HCT116 (cell line): Measurements from ENCODE around the gene DCAF17. TPM values are rescaled to one million over a fixed set of nuclear protein-coding genes. Genes with fewer than 3 reads are reported as not detected.

ENCODE experiments used
- ATAC-seq: fragments of 200-7000 bp; cut with Tn5 transposase; 2 replicates; pipeline ENCODE4 v1.9.1; 2020; ENCODE audit warnings: mild to moderate bottlenecking, moderate library complexity
- BruUV-seq: library from RNA; stranded (reverse); fragments of 400-500 nt; replicated peaks from 2 replicates; lab custom pipeline; 2021; lab: Mats Ljungman, UMichigan
- CTCF ChIA-PET: fragments of 300-600 bp; sonication (Branson Sonifier 250); formaldehyde crosslinking; loops from one replicate; lab custom pipeline; 2021; ENCODE audit warnings: antibody characterized with exemption; lab: Charles Lee
- POLR2A ChIA-PET: fragments of 300-600, 350-600 bp; sonication (Branson Sonifier 250); formaldehyde crosslinking; loops from one replicate; lab custom pipeline; 2021; ENCODE audit warnings: antibody characterized with exemption; lab: Charles Lee
- RAD21 ChIA-PET, 2 experiments: fragments of 300-600 bp; sonication (Branson Sonifier 250); formaldehyde crosslinking; loops; one replicate each; lab custom pipeline; 2023; ENCODE audit warnings: low total read pairs in 2 of 2; ENCODE audit not compliant: uncharacterized antibody in 2 of 2, unreplicated experiment in 2 of 2, low non-redundant PET in 1 of 2; lab: Charles Lee
- DNase-seq: peaks from one replicate; pipeline ENCODE4 v3.0.0-alpha.2; 2010; ENCODE audit warnings: low read depth, low spot score
- H2AFZ ChIP-seq: fragments of 200-600 bp; shearing (Covaris generic), sonication (generic); 2 replicates; pipeline ENCODE4 v1.6.1; 2017; ENCODE audit warnings: low read depth, mixed run types, mixed read lengths, antibody characterized with exemption, low read length; ENCODE audit not compliant: poor library complexity, severe bottlenecking
- H3K27ac ChIP-seq: 2 replicates; pipeline ENCODE4 v1.5.1; 2012; ENCODE audit warnings: low read depth, low read length
- H3K27me3 ChIP-seq: fragments of 200-600 bp; sonication (generic); 2 replicates; pipeline ENCODE4 v1.6.1; 2016; ENCODE audit warnings: mixed run types, low read length, mixed read lengths; ENCODE audit not compliant: insufficient read depth
- H3K36me3 ChIP-seq, 2 experiments: fragments of 200-500 bp in 1 of 2; fragments of 200-600 bp in 1 of 2; sonication (Bioruptor generic) in 1 of 2; sonication (generic) in 1 of 2; 2 replicates each; pipeline versions ENCODE4 v1.5.1 to v1.6.1; 2014 to 2016; ENCODE audit warnings: low read length in 2 of 2, inconsistent platforms in 1 of 2, mixed read lengths in 1 of 2, mixed run types in 1 of 2; ENCODE audit not compliant: insufficient read depth in 2 of 2, control insufficient read depth in 1 of 2
- H3K4me1 ChIP-seq, 2 experiments: fragments of 200-600 bp in 1 of 2; sonication (generic) in 1 of 2; 2 replicates each; pipeline versions ENCODE4 v1.5.1 to v1.6.1; 2012 to 2017; ENCODE audit warnings: low read length in 2 of 2, inconsistent platforms in 1 of 2, mild to moderate bottlenecking in 1 of 2, mixed read lengths in 1 of 2, mixed run types in 1 of 2, moderate library complexity in 1 of 2; ENCODE audit not compliant: insufficient read depth in 2 of 2, control insufficient read depth in 1 of 2
- H3K4me2 ChIP-seq: fragments of 200-600 bp; sonication (generic); 2 replicates; pipeline ENCODE4 v1.6.1; 2017; ENCODE audit warnings: mixed run types, low read length, mixed read lengths
- H3K4me3 ChIP-seq, 2 experiments: fragments of 200-600 bp in 1 of 2; sonication (generic) in 1 of 2; replicated peaks in 1 of 2; 2 replicates each; pipeline ENCODE4 v1.5.1; 2011 to 2016; ENCODE audit warnings: low read length in 2 of 2, control low read depth in 1 of 2, low read depth in 1 of 2, mild to moderate bottlenecking in 1 of 2, mixed read lengths in 1 of 2, mixed run types in 1 of 2
- H3K79me2 ChIP-seq: fragments of 200-600 bp; sonication (generic); 2 replicates; pipeline ENCODE4 v1.6.1; 2017; ENCODE audit warnings: mild to moderate bottlenecking, mixed run types, low read length, moderate library complexity, mixed read lengths; ENCODE audit not compliant: insufficient read depth
- H3K9ac ChIP-seq: fragments of 200-600 bp; sonication (generic); 2 replicates; pipeline ENCODE4 v1.6.1; 2016; ENCODE audit warnings: low read length, mixed read lengths
- H3K9me2 ChIP-seq: fragments of 200-600 bp; sonication (generic), shearing (Covaris generic); 2 replicates; pipeline ENCODE4 v1.6.1; 2017; ENCODE audit warnings: mixed run types, mild to moderate bottlenecking, moderate library complexity; ENCODE audit not compliant: insufficient read depth
- H3K9me3 ChIP-seq, 2 experiments: fragments of 200-500 bp in 1 of 2; fragments of 200-600 bp in 1 of 2; sonication (Bioruptor generic) in 1 of 2; sonication (generic) in 1 of 2; 2 replicates each; pipeline ENCODE4 v1.6.1; 2014 to 2017; ENCODE audit warnings: low read length in 2 of 2, mixed read lengths in 2 of 2, inconsistent platforms in 1 of 2, low read depth in 1 of 2, mild to moderate bottlenecking in 1 of 2, mixed run types in 1 of 2, moderate library complexity in 1 of 2; ENCODE audit not compliant: control insufficient read depth in 1 of 2, insufficient read depth in 1 of 2
- H4K20me1 ChIP-seq: fragments of 200-600 bp; sonication (generic), shearing (Covaris generic); 2 replicates; pipeline ENCODE4 v1.6.1; 2017; ENCODE audit warnings: mixed run types, mild to moderate bottlenecking, moderate library complexity; ENCODE audit not compliant: insufficient read depth
- CEBPB ChIP-seq: IDR thresholded peaks from 2 replicates; pipeline ENCODE4 v1.6.1; 2012; ENCODE audit warnings: low read depth
- CTCF ChIP-seq, 3 experiments: fragments of 200-600 bp in 1 of 3; sonication (generic) in 1 of 3; IDR thresholded peaks in 2 of 3; conservative IDR thresholded peaks in 1 of 3; 2 replicates each; pipeline ENCODE4 v1.5.1; 2012 to 2017; ENCODE audit warnings: low read depth in 2 of 3, low read length in 2 of 3, antibody characterized with exemption in 1 of 3, borderline replicate concordance in 1 of 3, control low read depth in 1 of 3, mild to moderate bottlenecking in 1 of 3, mixed read lengths in 1 of 3, mixed run types in 1 of 3, moderate library complexity in 1 of 3; ENCODE audit not compliant: insufficient read depth in 1 of 3
- EZH2 ChIP-seq: fragments of 200-600 bp; sonication (generic); IDR thresholded peaks from 2 replicates; pipeline ENCODE4 v1.6.1; 2017; ENCODE audit warnings: antibody characterized with exemption, mixed run types
- EZH2phosphoT487 ChIP-seq: fragments of 200-600 bp; IDR thresholded peaks from 2 replicates; pipeline ENCODE4 v1.6.1; 2018; ENCODE audit warnings: antibody characterized with exemption, borderline replicate concordance
- JUND ChIP-seq: IDR thresholded peaks from 2 replicates; pipeline ENCODE4 v1.6.1; 2012
- MAX ChIP-seq: IDR thresholded peaks from 2 replicates; pipeline ENCODE4 v1.6.1; 2012
- POLR2AphosphoS5 ChIP-seq: IDR thresholded peaks from 2 replicates; pipeline ENCODE4 v1.6.1; 2011; ENCODE audit warnings: mild to moderate bottlenecking, low read depth, low read length, moderate library complexity
- RAD21 ChIP-seq: IDR thresholded peaks from 2 replicates; pipeline ENCODE4 v1.6.1; 2012; ENCODE audit warnings: low read depth, mild to moderate bottlenecking
- YY1 ChIP-seq: IDR thresholded peaks from 2 replicates; pipeline ENCODE4 v1.6.1; 2011; ENCODE audit warnings: low read length, low read depth, moderate library complexity, mild to moderate bottlenecking; ENCODE audit not compliant: insufficient replicate concordance; ENCODE audit errors: extremely low read depth
- ZBTB33 ChIP-seq: IDR thresholded peaks from 2 replicates; pipeline ENCODE4 v1.6.1; 2011; ENCODE audit warnings: mild to moderate bottlenecking, low read length, moderate library complexity; ENCODE audit not compliant: insufficient replicate concordance; ENCODE audit errors: extremely low read depth
- ZFX ChIP-seq: fragments of 450-650 bp; IDR thresholded peaks from 2 replicates; pipeline ENCODE4 v1.6.1; 2017
- ZNF274 ChIP-seq: fragments of 200-500 bp; sonication (Bioruptor generic); IDR thresholded peaks from 2 replicates; pipeline ENCODE4 v1.6.1; 2014; ENCODE audit warnings: mild to moderate bottlenecking, low read depth, low read length, inconsistent platforms
- intact Hi-C: fragments of 100-400 bp; cut with micrococcal nuclease; formaldehyde crosslinking; loops from 2 replicates; pipeline ENCODE4 v1.10.0; 2022
- total RNA-seq: library from RNA; stranded (reverse); gene quantifications from one replicate; pipeline ENCODE4 v1.2.1, GENCODE V29; 2021; ENCODE audit not compliant: unreplicated experiment
- TF ChIP-seq, protein P1 (sequence below): IDR thresholded peaks from 2 replicates; pipeline ENCODE4 v1.6.1; 2012
- TF ChIP-seq, protein P2 (sequence below): IDR thresholded peaks from 2 replicates; pipeline ENCODE4 v1.6.1; 2012; ENCODE audit warnings: low read depth

Gene DCAF17
- total RNA-seq, 1 experiment from 2014 or later = 17.7 TPM

GRCh38 chr2:171515672-171516298 lies 81.8 kb downstream of the DCAF17 start:
- H2AFZ ChIP-seq = no peak overlapping the region
- CTCF ChIA-PET = no interaction called here
- no peaks in the 10 kb centered on the region for H3K36me3 ChIP-seq
- TF ChIP-seq EZH2phosphoT487 = no peak
- no peak for TF ChIP-seq POLR2AphosphoS5
- no peak for TF ChIP-seq MAX
- no peak for TF ChIP-seq CEBPB
- TF ChIP-seq, protein P1, sequence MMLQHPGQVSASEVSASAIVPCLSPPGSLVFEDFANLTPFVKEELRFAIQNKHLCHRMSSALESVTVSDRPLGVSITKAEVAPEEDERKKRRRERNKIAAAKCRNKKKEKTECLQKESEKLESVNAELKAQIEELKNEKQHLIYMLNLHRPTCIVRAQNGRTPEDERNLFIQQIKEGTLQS = no peak
- TF ChIP-seq CTCF (IDR thresholded peaks at IDR 0.05 in 2 of 3, conservative IDR thresholded peaks at IDR 0.05 in 1 of 3; ENCODE audit: borderline replicate concordance in 1 of 3, insufficient read depth in 1 of 3, low read depth in 2 of 3, low read length in 2 of 3) = no peak
- TF ChIP-seq ZBTB33 = no peak
- no peak for TF ChIP-seq RAD21
- TF ChIP-seq, protein P2, sequence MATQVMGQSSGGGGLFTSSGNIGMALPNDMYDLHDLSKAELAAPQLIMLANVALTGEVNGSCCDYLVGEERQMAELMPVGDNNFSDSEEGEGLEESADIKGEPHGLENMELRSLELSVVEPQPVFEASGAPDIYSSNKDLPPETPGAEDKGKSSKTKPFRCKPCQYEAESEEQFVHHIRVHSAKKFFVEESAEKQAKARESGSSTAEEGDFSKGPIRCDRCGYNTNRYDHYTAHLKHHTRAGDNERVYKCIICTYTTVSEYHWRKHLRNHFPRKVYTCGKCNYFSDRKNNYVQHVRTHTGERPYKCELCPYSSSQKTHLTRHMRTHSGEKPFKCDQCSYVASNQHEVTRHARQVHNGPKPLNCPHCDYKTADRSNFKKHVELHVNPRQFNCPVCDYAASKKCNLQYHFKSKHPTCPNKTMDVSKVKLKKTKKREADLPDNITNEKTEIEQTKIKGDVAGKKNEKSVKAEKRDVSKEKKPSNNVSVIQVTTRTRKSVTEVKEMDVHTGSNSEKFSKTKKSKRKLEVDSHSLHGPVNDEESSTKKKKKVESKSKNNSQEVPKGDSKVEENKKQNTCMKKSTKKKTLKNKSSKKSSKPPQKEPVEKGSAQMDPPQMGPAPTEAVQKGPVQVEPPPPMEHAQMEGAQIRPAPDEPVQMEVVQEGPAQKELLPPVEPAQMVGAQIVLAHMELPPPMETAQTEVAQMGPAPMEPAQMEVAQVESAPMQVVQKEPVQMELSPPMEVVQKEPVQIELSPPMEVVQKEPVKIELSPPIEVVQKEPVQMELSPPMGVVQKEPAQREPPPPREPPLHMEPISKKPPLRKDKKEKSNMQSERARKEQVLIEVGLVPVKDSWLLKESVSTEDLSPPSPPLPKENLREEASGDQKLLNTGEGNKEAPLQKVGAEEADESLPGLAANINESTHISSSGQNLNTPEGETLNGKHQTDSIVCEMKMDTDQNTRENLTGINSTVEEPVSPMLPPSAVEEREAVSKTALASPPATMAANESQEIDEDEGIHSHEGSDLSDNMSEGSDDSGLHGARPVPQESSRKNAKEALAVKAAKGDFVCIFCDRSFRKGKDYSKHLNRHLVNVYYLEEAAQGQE = no peak
- TF ChIP-seq EZH2 = no peak
- no peak for TF ChIP-seq ZFX
- no peak for TF ChIP-seq ZNF274
- TF ChIP-seq JUND = no peak
- no peak for TF ChIP-seq YY1
- TF ChIP-seq, all 23 proteins: peak for 0
- intact Hi-C loops = no loop called here
- DNase-seq (no peak), ATAC-seq (peak; percentile 46; the same call in 1 of the 2 replicates)
- H4K20me1 ChIP-seq = no peaks in the 10 kb centered on the region
- H3K9me3 ChIP-seq = no peaks in the 10 kb centered on the region
- no peaks in the 10 kb centered on the region for H3K27me3 ChIP-seq
- H3K4me2 ChIP-seq = no peak overlapping the region
- H3K4me3 ChIP-seq = no peak overlapping the region
- H3K27ac ChIP-seq = no peak overlapping the region
- H3K9ac ChIP-seq = no peak overlapping the region
- H3K9me2 ChIP-seq = no peaks in the 10 kb centered on the region
- peaks cover 0 to 13% of the 10 kb centered on the region in 2 experiments; a peak in 1 of 4 replicates for H3K4me1 ChIP-seq
- H3K79me2 ChIP-seq = no peaks in the 10 kb centered on the region
- POLR2A ChIA-PET = no interaction called here
- no TSS peak for BruUV-seq
- RAD21 ChIA-PET = no interaction called here
